H1 (cell line): Measurements from ENCODE around the gene UHRF1. TPM values are rescaled to one million over a fixed set of nuclear protein-coding genes. Genes with fewer than 3 reads are reported as not detected.

ENCODE experiments used
- BACH1 ChIP-seq: IDR thresholded peaks from 2 replicates; pipeline ENCODE4 v1.6.1; 2012; ENCODE audit warnings: low read length, improper control_type of control experiment
- CHD1 ChIP-seq: IDR thresholded peaks from 2 replicates; pipeline ENCODE4 v1.6.1; 2012; ENCODE audit warnings: low read depth, low read length, improper control_type of control experiment
- EGR1 ChIP-seq: IDR thresholded peaks from 2 replicates; pipeline ENCODE4 v1.6.1; 2011; ENCODE audit warnings: low read depth, low read length, borderline replicate concordance
- FOSL1 ChIP-seq: IDR thresholded peaks from 2 replicates; pipeline ENCODE4 v1.6.1; 2011; ENCODE audit warnings: mild to moderate bottlenecking, low read depth, low read length, moderate library complexity; ENCODE audit not compliant: insufficient read depth
- KDM1A ChIP-seq: fragments of 200-600, 300-600 bp; sonication (generic); IDR thresholded peaks from 2 replicates; pipeline ENCODE4 v1.7.1; 2016; ENCODE audit warnings: mild to moderate bottlenecking, low read length, borderline replicate concordance
- MAFK ChIP-seq: IDR thresholded peaks from 2 replicates; pipeline ENCODE4 v1.6.1; 2012; ENCODE audit warnings: low read depth, mild to moderate bottlenecking, improper control_type of control experiment, low read length
- SAP30 ChIP-seq: fragments of 300-600 bp; sonication (generic); IDR thresholded peaks from 2 replicates; pipeline ENCODE4 v1.7.1; 2012; ENCODE audit warnings: low read length, moderate library complexity, mild to moderate bottlenecking, inconsistent platforms; ENCODE audit not compliant: insufficient read depth, insufficient replicate concordance
- TAF7 ChIP-seq: optimal IDR thresholded peaks from 2 replicates; pipeline ENCODE3; 2011; ENCODE audit warnings: low read depth, mild to moderate bottlenecking, inconsistent platforms, low read length, moderate library complexity, borderline replicate concordance
- polyA plus RNA-seq, 7 experiments: library from polyadenylated mRNA; depleted of rRNA in 3 of 7; stranded (reverse) in 5 of 7; unstranded in 2 of 7; fragments of >200 nt in 5 of 7; fragments of 200-250 nt in 2 of 7; gene quantifications; 1 replicate in 5 of 7; 2 replicates in 1 of 7; 4 replicates in 1 of 7; pipeline versions ENCODE4 v1.2.1 to v1.2.3, GENCODE V29; 2011 to 2013; ENCODE audit warnings: missing spikeins in 2 of 7, mixed read lengths in 2 of 7
- total RNA-seq: library from RNA; stranded (reverse); fragmentation: NEBNext Ultra II Directional; extraction: Animal tissue kit (Norgen Biotek cat#: 25700); gene quantifications from 2 replicates; pipeline ENCODE4 v1.2.1, GENCODE V29; 2021

The UHRF1 gene
- total and polyA plus RNA-seq, 2 of the 8 experiments (the other 6 are each of a cell fraction or from before 2014, with no cell fraction given) = 14.7 to 65.8 TPM

GRCh38 chr19:4908360-4908759, 941 bp upstream of the UHRF1 start (continued):
- TF ChIP-seq MAFK = no peak
- TF ChIP-seq KDM1A = no peak
- no peak for TF ChIP-seq TAF7
- no peak for TF ChIP-seq EGR1
- TF ChIP-seq FOSL1 = no peak
- no peak for TF ChIP-seq SAP30
- TF ChIP-seq CHD1 = no peak
- no peak for TF ChIP-seq BACH1
